T-helper 2 cell treated with Interferon-gamma antibody and Interleukin-4, amounts not matched to agents 5 μg/mL and 100 μg/mL, for 36 hours (primary cell): ENCODE data around the gene MAGI1.

Source experiments
- DNase-seq: peaks from one replicate; pipeline ENCODE4 v3.0.0; 2021; ENCODE audit warnings: low spot score
- H3K27ac Mint-ChIP-seq: one replicate; pipeline ENCODE4 v1.8.0; 2021; ENCODE audit warnings: mild to moderate bottlenecking, mixed read lengths
- H3K27me3 Mint-ChIP-seq: one replicate; pipeline ENCODE4 v1.8.0; 2021; ENCODE audit warnings: low read depth, mixed read lengths
- H3K36me3 Mint-ChIP-seq: one replicate; pipeline ENCODE4 v1.8.0; 2021; ENCODE audit warnings: low read depth, mixed read lengths
- H3K4me1 Mint-ChIP-seq: one replicate; pipeline ENCODE4 v1.8.0; 2021; ENCODE audit warnings: low read depth, mixed read lengths
- H3K4me3 Mint-ChIP-seq: one replicate; pipeline ENCODE4 v1.8.0; 2022; ENCODE audit warnings: mild to moderate bottlenecking, moderate library complexity, mixed read lengths
- H3K9me3 Mint-ChIP-seq: one replicate; pipeline ENCODE4 v1.8.0; 2021; ENCODE audit warnings: mixed read lengths

The MAGI1 gene

DNA sequence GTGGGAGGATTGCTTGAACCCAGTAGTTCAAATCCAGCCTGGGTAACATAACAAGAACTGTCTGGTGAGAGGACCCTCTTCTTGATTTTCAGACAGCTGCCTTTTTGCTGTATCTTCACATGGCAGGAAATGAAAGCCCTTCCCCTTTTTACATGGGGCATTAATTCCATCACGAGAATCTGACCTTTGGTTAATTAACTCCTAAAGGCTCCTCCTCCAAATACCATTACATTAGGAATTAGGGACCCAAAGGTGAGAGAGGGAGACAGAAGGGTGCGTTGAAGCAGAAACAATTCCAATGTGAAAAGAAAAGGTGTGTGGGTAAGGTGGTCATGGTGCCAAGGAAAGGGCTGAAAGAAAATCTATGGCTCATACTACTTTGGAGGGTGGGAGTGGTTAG lies 536.2 kb downstream of the MAGI1 start:
- Mint-ChIP-seq H3K4me3 (no peak overlapping the region), H3K36me3 (no peaks in the 10 kb centered on the region), H3K4me1 (no peaks in the 10 kb centered on the region), H3K9me3 (peaks cover 8% of the 10 kb centered on the region), H3K27ac (no peak overlapping the region), H3K27me3 (no peaks in the 10 kb centered on the region)
- DNase-seq: no peak

GRCh38 chr3:65500398-65501306 lies 538.1 kb downstream of the MAGI1 start:
- Mint-ChIP-seq H3K27ac (no peak overlapping the region), H3K27me3 (no peaks in the 10 kb centered on the region), H3K4me1 (no peaks in the 10 kb centered on the region), H3K36me3 (no peaks in the 10 kb centered on the region), H3K4me3 (no peak overlapping the region), H3K9me3 (peaks cover 4% of the 10 kb centered on the region)
- DNase-seq: no peak

DNA sequence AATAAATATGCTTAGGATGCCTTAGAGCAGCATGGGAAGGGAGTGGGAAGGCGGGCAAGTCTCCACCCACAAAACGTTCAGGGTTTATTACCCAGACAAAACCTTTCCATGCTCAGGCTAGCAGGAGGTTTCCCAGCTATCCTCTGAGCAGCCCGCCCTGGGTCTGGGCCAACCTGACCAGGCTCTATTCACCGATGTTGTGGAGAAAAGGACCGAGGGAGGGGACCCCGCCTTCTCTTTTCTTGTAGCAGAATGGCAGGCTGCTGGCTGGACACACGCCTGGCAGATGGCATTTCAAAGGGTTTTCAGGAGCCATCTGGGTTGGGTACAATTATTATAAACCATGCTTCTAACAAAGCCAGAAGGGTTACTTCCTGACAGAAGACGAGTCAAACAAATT lies 540.9 kb downstream of the MAGI1 start:
- Mint-ChIP-seq H3K27ac (no peak overlapping the region), H3K27me3 (no peaks in the 10 kb centered on the region), H3K36me3 (no peaks in the 10 kb centered on the region), H3K9me3 (peaks cover 4% of the 10 kb centered on the region), H3K4me1 (no peaks in the 10 kb centered on the region), H3K4me3 (no peak overlapping the region)
- no peak for DNase-seq

DNA sequence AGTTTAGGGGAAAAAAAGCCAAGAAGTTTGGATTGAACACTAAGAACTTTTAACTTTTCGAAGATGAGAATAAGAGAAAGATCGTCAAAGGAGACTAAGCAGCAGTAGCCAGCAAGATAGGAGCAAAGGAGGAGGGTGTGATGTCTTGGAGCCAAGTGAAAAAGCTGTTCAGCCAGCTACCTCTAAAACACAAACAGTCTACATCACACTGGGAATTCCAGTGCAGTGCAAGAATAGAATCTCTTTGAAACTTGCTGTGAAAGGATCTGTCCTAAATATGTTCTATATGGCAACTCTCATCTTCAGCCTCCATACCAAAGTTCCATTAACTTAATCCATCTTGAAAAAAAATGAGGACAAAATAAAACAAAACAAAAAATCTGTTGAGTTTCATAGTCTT lies 541.5 kb downstream of the MAGI1 start:
- Mint-ChIP-seq H3K4me3 (no peak overlapping the region), H3K9me3 (peaks cover 4% of the 10 kb centered on the region), H3K27me3 (no peaks in the 10 kb centered on the region), H3K36me3 (no peaks in the 10 kb centered on the region), H3K27ac (no peak overlapping the region), H3K4me1 (no peaks in the 10 kb centered on the region)
- DNase-seq: no peak

DNA sequence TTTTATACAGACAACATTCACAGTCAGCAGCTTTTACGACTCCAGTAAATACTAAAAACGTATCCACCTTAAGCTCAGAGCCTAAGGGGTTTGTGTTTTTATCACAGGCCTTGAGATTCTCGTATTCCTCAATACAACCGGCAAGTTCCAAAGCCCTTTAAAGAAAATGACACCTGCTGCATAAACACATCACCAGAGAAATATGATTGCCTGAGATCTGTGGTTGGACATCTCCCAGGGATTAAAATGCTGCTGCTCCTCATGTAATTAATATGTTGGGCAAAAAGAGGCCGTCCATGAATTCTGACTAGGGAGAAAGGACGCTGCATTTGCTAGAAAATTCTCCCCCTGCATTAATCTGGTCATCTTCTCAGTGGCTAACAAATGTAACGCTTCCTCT lies 544.8 kb downstream of the MAGI1 start:
- no peak overlapping the region for H3K27ac Mint-ChIP-seq
- no peaks in the 10 kb centered on the region for H3K27me3 Mint-ChIP-seq
- no peak for DNase-seq
- no peaks in the 10 kb centered on the region for H3K36me3 Mint-ChIP-seq
- H3K4me1 Mint-ChIP-seq: no peaks in the 10 kb centered on the region
- H3K9me3 Mint-ChIP-seq: peaks cover 10% of the 10 kb centered on the region
- no peak overlapping the region for H3K4me3 Mint-ChIP-seq

GRCh38 chr3:65493371-65493882 lies 545.3 kb downstream of the MAGI1 start:
- no peak for DNase-seq
- Mint-ChIP-seq H3K9me3 (peaks cover 9% of the 10 kb centered on the region), H3K36me3 (no peaks in the 10 kb centered on the region), H3K27me3 (no peaks in the 10 kb centered on the region), H3K27ac (no peak overlapping the region), H3K4me1 (no peaks in the 10 kb centered on the region), H3K4me3 (no peak overlapping the region)

DNA sequence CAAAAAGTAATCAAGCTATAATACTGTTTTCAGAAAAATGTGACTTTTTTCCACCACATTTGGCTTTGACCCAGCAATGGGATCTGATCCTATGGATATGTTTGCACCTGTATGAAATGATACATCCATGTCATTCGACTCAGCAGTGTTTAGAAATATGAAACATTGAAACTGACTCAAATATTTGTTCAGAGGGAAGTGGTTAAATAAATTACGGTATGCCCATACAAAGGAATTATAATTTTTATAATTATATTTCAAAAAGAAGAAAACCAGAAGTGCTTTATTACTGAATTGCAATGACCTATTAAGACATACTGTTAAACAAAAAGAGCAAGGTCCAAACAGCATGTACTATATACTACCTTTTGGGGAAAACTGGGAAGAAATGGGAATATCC lies 546.5 kb downstream of the MAGI1 start:
- Mint-ChIP-seq H3K27me3 (no peaks in the 10 kb centered on the region), H3K27ac (no peak overlapping the region), H3K36me3 (no peaks in the 10 kb centered on the region), H3K4me3 (no peak overlapping the region), H3K4me1 (no peaks in the 10 kb centered on the region), H3K9me3 (peaks cover 9% of the 10 kb centered on the region)
- DNase-seq: no peak

DNA sequence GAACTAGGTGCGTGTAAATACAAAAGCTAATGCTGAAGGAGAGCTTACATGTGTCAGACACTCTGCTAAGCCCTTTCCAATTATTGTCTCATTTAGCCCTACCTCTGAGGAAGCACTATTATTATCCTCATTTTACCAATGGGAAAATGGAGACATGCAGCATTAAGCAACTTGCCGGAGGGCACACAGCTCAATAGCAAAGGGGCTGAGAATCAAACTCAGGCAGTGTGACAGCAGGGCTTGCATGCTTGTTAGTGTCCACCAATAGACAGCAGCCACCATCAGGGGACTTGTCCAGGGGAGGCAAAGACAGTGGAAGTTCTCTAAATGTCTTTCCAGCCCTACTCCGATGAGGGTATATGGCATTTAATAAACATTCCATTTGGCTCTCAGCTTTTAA lies 548.6 kb downstream of the MAGI1 start:
- no peaks in the 10 kb centered on the region for H3K27me3 Mint-ChIP-seq
- no peak overlapping the region for H3K27ac Mint-ChIP-seq
- peaks cover 13% of the 10 kb centered on the region for H3K9me3 Mint-ChIP-seq
- DNase-seq: no peak
- no peak overlapping the region for H3K4me3 Mint-ChIP-seq
- no peaks in the 10 kb centered on the region for H3K4me1 Mint-ChIP-seq
- H3K36me3 Mint-ChIP-seq: no peaks in the 10 kb centered on the region

- Mint-ChIP-seq H3K4me3 (no peak overlapping the region), H3K4me1 (no peaks in the 10 kb centered on the region), H3K27me3 (no peaks in the 10 kb centered on the region), H3K27ac (no peak overlapping the region), H3K9me3 (peaks cover 13% of the 10 kb centered on the region), H3K36me3 (no peaks in the 10 kb centered on the region)
- DNase-seq: no peak
Measured at GRCh38 chr3:65489253-65489652, 549.5 kb downstream of the MAGI1 start.

GRCh38 chr3:65485826-65486469 lies 552.8 kb downstream of the MAGI1 start:
- Mint-ChIP-seq H3K36me3 (no peaks in the 10 kb centered on the region), H3K4me3 (no peak overlapping the region), H3K27me3 (no peaks in the 10 kb centered on the region), H3K4me1 (no peaks in the 10 kb centered on the region), H3K9me3 (peaks cover 7% of the 10 kb centered on the region), H3K27ac (no peak overlapping the region)
- no peak for DNase-seq

DNA sequence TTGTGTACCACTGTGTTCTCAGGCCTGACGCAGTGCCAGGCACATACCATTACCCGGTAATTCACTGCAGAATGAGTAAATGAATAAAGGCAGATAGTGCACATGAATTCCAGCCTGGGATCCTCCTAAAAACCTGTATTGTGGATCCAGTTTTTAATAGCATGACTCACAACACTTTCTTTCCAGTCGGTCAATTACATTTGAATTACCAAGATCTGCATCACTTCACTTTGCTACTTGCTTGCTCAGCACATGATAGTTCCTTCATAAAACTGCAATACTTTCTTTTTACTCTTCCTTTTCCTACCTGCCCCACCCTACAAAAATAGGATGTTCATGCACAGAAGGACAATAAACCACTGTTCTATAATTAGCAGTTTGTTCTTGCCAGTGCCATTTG lies 553.8 kb downstream of the MAGI1 start:
- no peak overlapping the region for H3K27ac Mint-ChIP-seq
- H3K27me3 Mint-ChIP-seq: no peaks in the 10 kb centered on the region
- H3K4me3 Mint-ChIP-seq: no peak overlapping the region
- DNase-seq: no peak
- H3K36me3 Mint-ChIP-seq: no peaks in the 10 kb centered on the region
- H3K9me3 Mint-ChIP-seq: peaks cover 7% of the 10 kb centered on the region
- H3K4me1 Mint-ChIP-seq: no peaks in the 10 kb centered on the region

DNA sequence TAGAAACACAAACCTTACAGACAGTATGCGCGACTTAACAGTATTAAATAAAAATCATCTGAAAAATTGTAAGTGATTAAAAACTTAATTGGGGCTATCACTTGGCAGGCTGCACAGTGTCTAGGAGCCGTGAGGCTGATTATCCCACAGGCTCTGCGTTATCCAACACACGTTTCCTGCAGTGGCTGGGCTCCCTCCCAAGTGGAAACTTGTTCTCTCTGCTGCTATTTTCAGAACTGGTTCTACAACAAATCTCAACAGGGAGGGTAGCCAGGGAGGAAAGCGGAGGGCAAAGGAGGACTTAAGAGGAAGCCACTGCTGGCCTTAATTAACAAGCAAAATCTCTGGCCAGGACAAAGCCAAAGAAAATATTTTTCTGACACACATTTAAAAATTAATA lies 555.2 kb downstream of the MAGI1 start:
- Mint-ChIP-seq H3K27me3 (no peaks in the 10 kb centered on the region), H3K36me3 (no peaks in the 10 kb centered on the region), H3K4me3 (no peak overlapping the region), H3K4me1 (no peaks in the 10 kb centered on the region), H3K27ac (no peak overlapping the region), H3K9me3 (peaks cover 3% of the 10 kb centered on the region)
- no peak for DNase-seq

DNA sequence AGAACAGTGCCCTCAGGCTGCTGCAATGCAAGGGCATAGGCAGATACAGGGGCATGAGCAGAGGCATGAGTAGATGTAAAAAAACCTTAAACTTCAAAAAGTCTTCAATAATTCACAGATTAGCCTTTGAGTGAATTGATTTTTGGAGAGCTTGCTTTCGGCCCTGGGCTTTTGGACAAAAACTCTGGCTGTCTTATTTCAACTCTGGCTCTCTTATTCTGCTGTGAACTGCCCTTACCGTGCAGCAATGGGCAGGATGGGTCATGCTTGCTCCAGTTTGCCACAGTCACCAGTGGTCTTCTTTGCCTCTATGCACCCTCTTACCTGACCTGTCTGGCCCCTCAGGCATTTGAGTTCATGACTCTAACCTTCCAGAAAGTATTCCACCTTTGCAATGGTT lies 555.7 kb downstream of the MAGI1 start:
- Mint-ChIP-seq H3K4me1 (no peaks in the 10 kb centered on the region), H3K9me3 (peaks cover 3% of the 10 kb centered on the region), H3K4me3 (no peak overlapping the region), H3K27me3 (no peaks in the 10 kb centered on the region), H3K36me3 (no peaks in the 10 kb centered on the region), H3K27ac (no peak overlapping the region)
- DNase-seq: no peak

DNA sequence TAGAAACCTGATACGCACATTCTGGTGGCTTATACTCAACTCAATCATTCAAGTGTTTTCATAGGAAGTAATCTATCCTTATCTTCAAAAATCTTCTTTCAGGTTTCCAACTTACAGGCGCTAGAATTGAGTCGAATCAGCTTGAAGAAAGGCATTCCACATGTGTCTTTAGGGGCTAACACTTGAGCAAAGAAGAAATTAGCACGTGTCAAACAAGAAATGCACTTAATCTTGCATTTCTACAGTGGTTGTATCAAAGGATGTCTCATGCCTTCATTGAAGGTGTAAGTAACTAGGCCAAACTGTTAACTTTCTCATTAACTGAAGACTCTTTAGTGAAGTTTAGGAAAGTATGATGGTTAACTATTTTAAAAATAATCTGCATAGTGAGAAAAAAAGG lies 557.6 kb downstream of the MAGI1 start:
- Mint-ChIP-seq H3K27ac (no peak overlapping the region), H3K4me1 (no peaks in the 10 kb centered on the region), H3K4me3 (no peak overlapping the region), H3K9me3 (no peaks in the 10 kb centered on the region), H3K27me3 (no peaks in the 10 kb centered on the region), H3K36me3 (no peaks in the 10 kb centered on the region)
- no peak for DNase-seq
